ENCODE measurements around the gene PEX1. TPM values are rescaled to one million over a fixed set of nuclear protein-coding genes. Genes with fewer than 3 reads are reported as not detected.

Gene PEX1
- total and polyA plus RNA-seq, 2 of the 13 experiments (the other 11 are each of a cell fraction or from before 2014, with no cell fraction given): 16.6 to 22.4 TPM

- TF ChIP-seq, protein P1, sequence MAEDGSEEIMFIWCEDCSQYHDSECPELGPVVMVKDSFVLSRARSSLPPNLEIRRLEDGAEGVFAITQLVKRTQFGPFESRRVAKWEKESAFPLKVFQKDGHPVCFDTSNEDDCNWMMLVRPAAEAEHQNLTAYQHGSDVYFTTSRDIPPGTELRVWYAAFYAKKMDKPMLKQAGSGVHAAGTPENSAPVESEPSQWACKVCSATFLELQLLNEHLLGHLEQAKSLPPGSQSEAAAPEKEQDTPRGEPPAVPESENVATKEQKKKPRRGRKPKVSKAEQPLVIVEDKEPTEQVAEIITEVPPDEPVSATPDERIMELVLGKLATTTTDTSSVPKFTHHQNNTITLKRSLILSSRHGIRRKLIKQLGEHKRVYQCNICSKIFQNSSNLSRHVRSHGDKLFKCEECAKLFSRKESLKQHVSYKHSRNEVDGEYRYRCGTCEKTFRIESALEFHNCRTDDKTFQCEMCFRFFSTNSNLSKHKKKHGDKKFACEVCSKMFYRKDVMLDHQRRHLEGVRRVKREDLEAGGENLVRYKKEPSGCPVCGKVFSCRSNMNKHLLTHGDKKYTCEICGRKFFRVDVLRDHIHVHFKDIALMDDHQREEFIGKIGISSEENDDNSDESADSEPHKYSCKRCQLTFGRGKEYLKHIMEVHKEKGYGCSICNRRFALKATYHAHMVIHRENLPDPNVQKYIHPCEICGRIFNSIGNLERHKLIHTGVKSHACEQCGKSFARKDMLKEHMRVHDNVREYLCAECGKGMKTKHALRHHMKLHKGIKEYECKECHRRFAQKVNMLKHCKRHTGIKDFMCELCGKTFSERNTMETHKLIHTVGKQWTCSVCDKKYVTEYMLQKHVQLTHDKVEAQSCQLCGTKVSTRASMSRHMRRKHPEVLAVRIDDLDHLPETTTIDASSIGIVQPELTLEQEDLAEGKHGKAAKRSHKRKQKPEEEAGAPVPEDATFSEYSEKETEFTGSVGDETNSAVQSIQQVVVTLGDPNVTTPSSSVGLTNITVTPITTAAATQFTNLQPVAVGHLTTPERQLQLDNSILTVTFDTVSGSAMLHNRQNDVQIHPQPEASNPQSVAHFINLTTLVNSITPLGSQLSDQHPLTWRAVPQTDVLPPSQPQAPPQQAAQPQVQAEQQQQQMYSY (CRISPR knock-in tag; IDR thresholded peaks at IDR 0.05): no peak
- TF ChIP-seq FOXM1 (CRISPR knock-in tag; IDR thresholded peaks at IDR 0.05) (no peak), JDP2 (CRISPR knock-in tag; IDR thresholded peaks at IDR 0.05; ENCODE audit: borderline replicate concordance) (no peak), NKX3-1 (CRISPR knock-in tag; IDR thresholded peaks at IDR 0.05) (0 out of 2 replicates have a peak, but pooled peaks have one; percentile 23), HOXA3 (CRISPR knock-in tag; IDR thresholded peaks at IDR 0.05) (peak; percentile 93), SP4 (CRISPR knock-in tag; IDR thresholded peaks at IDR 0.05) (peak; percentile 68), BRD4 (CRISPR knock-in tag; IDR thresholded peaks at IDR 0.05) (peak; percentile 70), ZNF749 (CRISPR knock-in tag; IDR thresholded peaks at IDR 0.05; ENCODE audit: borderline replicate concordance) (peak; percentile 43; the same call in 1 of the 2 replicates), ZFP36 (IDR thresholded peaks at IDR 0.05; ENCODE audit: borderline replicate concordance, low read depth, low read length, partially characterized antibody) (no peak), ATF6 (CRISPR knock-in tag; conservative IDR thresholded peaks at IDR 0.05) (no peak), ASH2L (IDR thresholded peaks at IDR 0.05; ENCODE audit: insufficient read length, low read depth, low read length) (peak; percentile 88), MIXL1 (CRISPR knock-in tag; IDR thresholded peaks at IDR 0.05) (peak; percentile 59), KLF11 (CRISPR knock-in tag; IDR thresholded peaks at IDR 0.05) (no peak)
- TF ChIP-seq, protein P2, sequence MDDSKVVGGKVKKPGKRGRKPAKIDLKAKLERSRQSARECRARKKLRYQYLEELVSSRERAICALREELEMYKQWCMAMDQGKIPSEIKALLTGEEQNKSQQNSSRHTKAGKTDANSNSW (CRISPR knock-in tag; IDR thresholded peaks at IDR 0.05; ENCODE audit: borderline replicate concordance): 0 out of 2 replicates have a peak, but pooled peaks have one; percentile 11
- TF ChIP-seq, protein P3, sequence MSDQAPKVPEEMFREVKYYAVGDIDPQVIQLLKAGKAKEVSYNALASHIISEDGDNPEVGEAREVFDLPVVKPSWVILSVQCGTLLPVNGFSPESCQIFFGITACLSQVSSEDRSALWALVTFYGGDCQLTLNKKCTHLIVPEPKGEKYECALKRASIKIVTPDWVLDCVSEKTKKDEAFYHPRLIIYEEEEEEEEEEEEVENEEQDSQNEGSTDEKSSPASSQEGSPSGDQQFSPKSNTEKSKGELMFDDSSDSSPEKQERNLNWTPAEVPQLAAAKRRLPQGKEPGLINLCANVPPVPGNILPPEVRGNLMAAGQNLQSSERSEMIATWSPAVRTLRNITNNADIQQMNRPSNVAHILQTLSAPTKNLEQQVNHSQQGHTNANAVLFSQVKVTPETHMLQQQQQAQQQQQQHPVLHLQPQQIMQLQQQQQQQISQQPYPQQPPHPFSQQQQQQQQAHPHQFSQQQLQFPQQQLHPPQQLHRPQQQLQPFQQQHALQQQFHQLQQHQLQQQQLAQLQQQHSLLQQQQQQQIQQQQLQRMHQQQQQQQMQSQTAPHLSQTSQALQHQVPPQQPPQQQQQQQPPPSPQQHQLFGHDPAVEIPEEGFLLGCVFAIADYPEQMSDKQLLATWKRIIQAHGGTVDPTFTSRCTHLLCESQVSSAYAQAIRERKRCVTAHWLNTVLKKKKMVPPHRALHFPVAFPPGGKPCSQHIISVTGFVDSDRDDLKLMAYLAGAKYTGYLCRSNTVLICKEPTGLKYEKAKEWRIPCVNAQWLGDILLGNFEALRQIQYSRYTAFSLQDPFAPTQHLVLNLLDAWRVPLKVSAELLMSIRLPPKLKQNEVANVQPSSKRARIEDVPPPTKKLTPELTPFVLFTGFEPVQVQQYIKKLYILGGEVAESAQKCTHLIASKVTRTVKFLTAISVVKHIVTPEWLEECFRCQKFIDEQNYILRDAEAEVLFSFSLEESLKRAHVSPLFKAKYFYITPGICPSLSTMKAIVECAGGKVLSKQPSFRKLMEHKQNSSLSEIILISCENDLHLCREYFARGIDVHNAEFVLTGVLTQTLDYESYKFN (CRISPR knock-in tag; conservative IDR thresholded peaks at IDR 0.05): peak; percentile 46; the same call in 1 of the 2 replicates
- TF ChIP-seq, protein P4, sequence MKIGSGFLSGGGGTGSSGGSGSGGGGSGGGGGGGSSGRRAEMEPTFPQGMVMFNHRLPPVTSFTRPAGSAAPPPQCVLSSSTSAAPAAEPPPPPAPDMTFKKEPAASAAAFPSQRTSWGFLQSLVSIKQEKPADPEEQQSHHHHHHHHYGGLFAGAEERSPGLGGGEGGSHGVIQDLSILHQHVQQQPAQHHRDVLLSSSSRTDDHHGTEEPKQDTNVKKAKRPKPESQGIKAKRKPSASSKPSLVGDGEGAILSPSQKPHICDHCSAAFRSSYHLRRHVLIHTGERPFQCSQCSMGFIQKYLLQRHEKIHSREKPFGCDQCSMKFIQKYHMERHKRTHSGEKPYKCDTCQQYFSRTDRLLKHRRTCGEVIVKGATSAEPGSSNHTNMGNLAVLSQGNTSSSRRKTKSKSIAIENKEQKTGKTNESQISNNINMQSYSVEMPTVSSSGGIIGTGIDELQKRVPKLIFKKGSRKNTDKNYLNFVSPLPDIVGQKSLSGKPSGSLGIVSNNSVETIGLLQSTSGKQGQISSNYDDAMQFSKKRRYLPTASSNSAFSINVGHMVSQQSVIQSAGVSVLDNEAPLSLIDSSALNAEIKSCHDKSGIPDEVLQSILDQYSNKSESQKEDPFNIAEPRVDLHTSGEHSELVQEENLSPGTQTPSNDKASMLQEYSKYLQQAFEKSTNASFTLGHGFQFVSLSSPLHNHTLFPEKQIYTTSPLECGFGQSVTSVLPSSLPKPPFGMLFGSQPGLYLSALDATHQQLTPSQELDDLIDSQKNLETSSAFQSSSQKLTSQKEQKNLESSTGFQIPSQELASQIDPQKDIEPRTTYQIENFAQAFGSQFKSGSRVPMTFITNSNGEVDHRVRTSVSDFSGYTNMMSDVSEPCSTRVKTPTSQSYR (CRISPR knock-in tag; IDR thresholded peaks at IDR 0.05; ENCODE audit: borderline replicate concordance): peak; percentile 47; the same call in 1 of the 2 replicates
Measured at GRCh38 chr7:92528188-92528957, at the start of gene PEX1, which contains the start of gene RBM48 (continued).
